ENCODE measurements around the gene ABCA1. TPM values are rescaled to one million over a fixed set of nuclear protein-coding genes. Genes with fewer than 3 reads are reported as not detected.
"Not testable (repeated sequence)": the region's sequence is repeated elsewhere in the genome, so short reads cannot be mapped to it uniquely, and the experiment has no call there.

ABCA1 gene
- total RNA-seq, 1 donor: 21.0 TPM

GRCh38 chr9:104907278-104907951 lies 20.5 kb downstream of the ABCA1 start:
- no peak for DNase-seq (ENCODE audit: low read depth in 2 of 3, low spot score in 2 of 3)

- DNase-seq (ENCODE audit: low read depth in 2 of 3, low spot score in 2 of 3): no peak
Observed at GRCh38 chr9:104906441-104907277, 21.3 kb downstream of the ABCA1 start.

- DNase-seq (ENCODE audit: low read depth in 2 of 3, low spot score in 2 of 3): no peak
Observed at GRCh38 chr9:104905931-104906330, 22.0 kb downstream of the ABCA1 start.

- no peak for DNase-seq (ENCODE audit: low read depth in 2 of 3, low spot score in 2 of 3)
Observed at GRCh38 chr9:104905153-104905901, 22.6 kb downstream of the ABCA1 start.

- no peak for DNase-seq (ENCODE audit: low read depth in 2 of 3, low spot score in 2 of 3)
Observed at GRCh38 chr9:104903609-104904008, 24.3 kb downstream of the ABCA1 start.

GRCh38 chr9:104900871-104901270 lies 27.1 kb downstream of the ABCA1 start:
- no peak for DNase-seq (ENCODE audit: low read depth in 2 of 3, low spot score in 2 of 3)

GRCh38 chr9:104900324-104900723 lies 27.6 kb downstream of the ABCA1 start:
- DNase-seq (ENCODE audit: low read depth in 2 of 3, low spot score in 2 of 3): no peak

- DNase-seq (ENCODE audit: low read depth in 2 of 3, low spot score in 2 of 3): no peak
Observed at GRCh38 chr9:104899759-104900247, 28.2 kb downstream of the ABCA1 start.

GRCh38 chr9:104898376-104898775 lies 29.6 kb downstream of the ABCA1 start:
- DNase-seq (ENCODE audit: low read depth in 2 of 3, low spot score in 2 of 3): not testable (repeated sequence)

- no peak for DNase-seq (ENCODE audit: low read depth in 2 of 3, low spot score in 2 of 3)
Observed at GRCh38 chr9:104896131-104896530, 31.8 kb downstream of the ABCA1 start.

- no peak for DNase-seq (ENCODE audit: low read depth in 2 of 3, low spot score in 2 of 3)
Observed at GRCh38 chr9:104895572-104895971, 32.4 kb downstream of the ABCA1 start.

- no peak for DNase-seq (ENCODE audit: low read depth in 2 of 3, low spot score in 2 of 3)
Observed at GRCh38 chr9:104892701-104893100, 35.3 kb downstream of the ABCA1 start.

GRCh38 chr9:104890433-104890770 lies 37.6 kb downstream of the ABCA1 start:
- no peak for DNase-seq (ENCODE audit: low read depth in 2 of 3, low spot score in 2 of 3)

GRCh38 chr9:104885818-104886709 lies 41.9 kb downstream of the ABCA1 start:
- no peak for DNase-seq (ENCODE audit: low read depth in 2 of 3, low spot score in 2 of 3)

- DNase-seq (ENCODE audit: low read depth in 2 of 3, low spot score in 2 of 3): no peak
Observed at GRCh38 chr9:104883169-104883568, 44.8 kb downstream of the ABCA1 start.

GRCh38 chr9:104882566-104882965 lies 45.4 kb downstream of the ABCA1 start:
- DNase-seq (ENCODE audit: low read depth in 2 of 3, low spot score in 2 of 3): no peak

- no peak for DNase-seq (ENCODE audit: low read depth in 2 of 3, low spot score in 2 of 3)
Observed at GRCh38 chr9:104882086-104882485, 45.9 kb downstream of the ABCA1 start.

GRCh38 chr9:104879555-104880309 lies 48.2 kb downstream of the ABCA1 start:
- DNase-seq (ENCODE audit: low read depth in 2 of 3, low spot score in 2 of 3): no peak

- DNase-seq (ENCODE audit: low read depth in 2 of 3, low spot score in 2 of 3): no peak
Observed at GRCh38 chr9:104876587-104876986, 51.4 kb downstream of the ABCA1 start.

- DNase-seq (ENCODE audit: low read depth in 2 of 3, low spot score in 2 of 3): no peak
Observed at GRCh38 chr9:104875897-104876296, 52.1 kb downstream of the ABCA1 start.
